NT2/D1 (cell line): ENCODE results near the gene TOX3.

Source experiments
- SUZ12 ChIP-seq: IDR thresholded peaks from 2 replicates; pipeline ENCODE4 v1.6.1; 2011; ENCODE audit not compliant: insufficient read length, insufficient read depth; ENCODE audit errors: extremely low read depth
- YY1 ChIP-seq: IDR thresholded peaks from 2 replicates; pipeline ENCODE4 v1.6.1; 2011; ENCODE audit not compliant: insufficient read length, insufficient read depth
- ZNF274 ChIP-seq: IDR thresholded peaks from 2 replicates; pipeline ENCODE4 v1.6.1; 2011; ENCODE audit warnings: mild to moderate bottlenecking, low read depth, low read length

DNA sequence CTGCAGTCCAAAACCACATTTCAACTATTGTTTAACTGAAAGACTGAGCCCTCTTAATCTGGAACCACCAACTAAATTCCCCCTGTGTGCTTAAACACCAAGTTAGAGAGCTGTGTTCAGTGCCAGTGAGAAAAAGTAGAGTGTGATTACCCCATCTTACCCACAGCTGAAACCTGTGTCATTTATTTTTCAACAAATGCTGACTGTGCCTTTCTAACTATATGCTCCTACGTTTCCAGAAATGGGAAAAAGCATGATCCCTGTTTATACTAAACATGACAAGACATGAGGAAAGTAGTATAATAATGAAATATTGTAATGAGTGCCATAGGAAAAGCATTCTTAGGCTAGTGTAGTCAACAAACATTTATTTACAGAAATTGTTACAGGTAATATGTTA, 7.4 kb upstream of the TOX3 start:
- TF ChIP-seq YY1: no peak
- no peak for TF ChIP-seq SUZ12
- TF ChIP-seq ZNF274: no peak
